Colonic mucosa (tissue), 4 donors: Measurements from ENCODE around the gene TXNDC15. TPM values are rescaled to one million over a fixed set of nuclear protein-coding genes. Genes with fewer than 3 reads are reported as not detected.

Source experiments
- DNase-seq: peaks from one replicate; pipeline ENCODE4 v3.0.0-alpha.2; 2020
- H3K27ac ChIP-seq: fragments of 200-600 bp; one replicate; pipeline ENCODE4 v1.8.0; 2021
- H3K27me3 ChIP-seq: fragments of 200-600 bp; one replicate; pipeline ENCODE4 v1.8.0; 2021
- H3K36me3 ChIP-seq: fragments of 200-600 bp; one replicate; pipeline ENCODE4 v1.8.0; 2021
- H3K4me1 ChIP-seq: fragments of 200-600 bp; one replicate; pipeline ENCODE4 v1.8.0; 2021; ENCODE audit warnings: mild to moderate bottlenecking
- H3K4me3 ChIP-seq: fragments of 200-600 bp; one replicate; pipeline ENCODE4 v1.8.0; 2021
- H3K9ac ChIP-seq, 2 donors: one replicate each; pipeline ENCODE4 v1.7.0; 2013; ENCODE audit warnings: control low read depth in 2 of 2, low read depth in 2 of 2, low read length in 2 of 2
- H3K9me3 ChIP-seq: fragments of 200-600 bp; one replicate; pipeline ENCODE4 v1.8.0; 2021
- CTCF ChIP-seq: fragments of 200-600 bp; IDR thresholded peaks from one replicate; pipeline ENCODE4 v1.8.0; 2022; ENCODE audit warnings: antibody characterized with exemption, mild to moderate bottlenecking
- intact Hi-C: fragments of 100-400 bp; cut with DNase I; formaldehyde crosslinking; loops from one replicate; pipeline ENCODE4 v1.14.1; 2022
- microRNA-seq: library from miRNA; unstranded; fragments of <30 nt; microRNA quantifications from one replicate; pipeline ENCODE4, GENCODE V29; 2019
- total RNA-seq, 2 donors: library from RNA; stranded (reverse); fragmentation: NEBNext Ultra II Directional in 1 of 2; extraction: Animal tissue kit (Norgen Biotek cat#: 25700) in 1 of 2; gene quantifications; one replicate each; pipeline ENCODE4 v1.2.1, GENCODE V29; 2021
- donor health status: healthy.
- donor health status: DM: no; HTN: no; CAD: no.
- donor health status: DM: no; HTN: no; CAD: no.

Gene TXNDC15
- total RNA-seq, 2 donors from 2014 or later: 30.7 to 31.8 TPM

GRCh38 chr5:134944630-134945029 is 70.5 kb downstream of the TXNDC15 start:
- H3K27me3 ChIP-seq: no peaks in the 10 kb centered on the region
- no peak overlapping the region for H3K9ac ChIP-seq
- no peak for TF ChIP-seq CTCF
- no peaks in the 10 kb centered on the region for H3K4me1 ChIP-seq
- H3K9me3 ChIP-seq: no peaks in the 10 kb centered on the region
- intact Hi-C loops: no loop called here
- H3K36me3 ChIP-seq: no peaks in the 10 kb centered on the region
- no peak overlapping the region for H3K4me3 ChIP-seq
- no peak for DNase-seq
- no peak overlapping the region for H3K27ac ChIP-seq

GRCh38 chr5:134945041-134945440 is 70.9 kb downstream of the TXNDC15 start:
- H3K9ac ChIP-seq: no peak overlapping the region
- intact Hi-C loops: no loop called here
- DNase-seq: no peak
- no peak overlapping the region for H3K4me3 ChIP-seq
- no peaks in the 10 kb centered on the region for H3K9me3 ChIP-seq
- H3K27me3 ChIP-seq: no peaks in the 10 kb centered on the region
- H3K36me3 ChIP-seq: no peaks in the 10 kb centered on the region
- TF ChIP-seq CTCF: no peak
- H3K27ac ChIP-seq: no peak overlapping the region
- no peaks in the 10 kb centered on the region for H3K4me1 ChIP-seq

GRCh38 chr5:134948911-134949310 is 74.7 kb downstream of the TXNDC15 start:
- no peaks in the 10 kb centered on the region for H3K36me3 ChIP-seq
- intact Hi-C loops: no loop called here
- H3K9ac ChIP-seq: no peak overlapping the region
- TF ChIP-seq CTCF: no peak
- H3K27me3 ChIP-seq: no peaks in the 10 kb centered on the region
- no peaks in the 10 kb centered on the region for H3K9me3 ChIP-seq
- H3K4me3 ChIP-seq: no peak overlapping the region
- no peaks in the 10 kb centered on the region for H3K4me1 ChIP-seq
- H3K27ac ChIP-seq: no peak overlapping the region
- peak; percentile 21 for DNase-seq

- intact Hi-C loops: no loop called here
- H3K36me3 ChIP-seq: no peaks in the 10 kb centered on the region
- no peaks in the 10 kb centered on the region for H3K4me1 ChIP-seq
- TF ChIP-seq CTCF: no peak
- no peak overlapping the region for H3K27ac ChIP-seq
- H3K4me3 ChIP-seq: no peak overlapping the region
- no peak for DNase-seq
- no peaks in the 10 kb centered on the region for H3K9me3 ChIP-seq
- H3K27me3 ChIP-seq: no peaks in the 10 kb centered on the region
- H3K9ac ChIP-seq: no peak overlapping the region
Observed at GRCh38 chr5:134949316-134949715, 75.1 kb downstream of the TXNDC15 start.

Small RNA genes lying within 50 kb of the gene (microRNA-seq; reads per million reads assigned to microRNA genes)
- not detected for gene MIR4461

Other genes starting within 250 kb of the TXNDC15 start
- gene SAR1B, start 241.5 kb upstream of the TXNDC15 start, total RNA-seq: 100 to 1,000 TPM in 1 of 2 donors, 10 to 100 TPM in 1; 85.0 to 106 TPM
- gene SEC24A, start 225.6 kb upstream of the TXNDC15 start, total RNA-seq: 10 to 100 TPM; 29.9 to 45.4 TPM
- 10 to 100 TPM; 21.2 to 27.6 TPM for gene CAMLG, start 135.8 kb upstream of the TXNDC15 start, total RNA-seq
- 10 to 100 TPM; 38.2 to 49.3 TPM for gene DDX46, start 115.6 kb upstream of the TXNDC15 start, total RNA-seq
- 10 to 100 TPM; 24.2 to 31.0 TPM for gene C5orf24, start 28.4 kb upstream of the TXNDC15 start, total RNA-seq
- 10 to 100 TPM; 10.3 to 13.9 TPM for gene PCBD2, start 30.8 kb downstream of the TXNDC15 start, total RNA-seq
- under 1 TPM; 0.82 to 0.85 TPM for gene CATSPER3, start 93.5 kb downstream of the TXNDC15 start, total RNA-seq
- gene PITX1, start 159.9 kb downstream of the TXNDC15 start, total RNA-seq: 1 to 10 TPM; 7.8 to 9.9 TPM